Keratinocyte (primary cell): ENCODE data around the gene SLC6A19.

Experiments used
- EZH2 ChIP-seq: IDR thresholded peaks from one replicate; pipeline ENCODE4 v1.6.1; 2012; ENCODE audit warnings: inconsistent platforms, mild to moderate bottlenecking, low read length, moderate library complexity
- TF ChIP-seq, protein P1 (sequence below), 3 experiments: IDR thresholded peaks in 1 of 3; conservative IDR thresholded peaks in 1 of 3; optimal IDR thresholded peaks in 1 of 3; 2 replicates in 2 of 3; 3 replicates in 1 of 3; pipeline versions ENCODE3 to v1.5.1; 2011; ENCODE audit warnings: low read length in 3 of 3, mild to moderate bottlenecking in 3 of 3, moderate library complexity in 2 of 3, control low read depth in 1 of 3, inconsistent platforms in 1 of 3; ENCODE audit not compliant: insufficient read depth in 2 of 3; ENCODE audit errors: extremely low read depth in 1 of 3

DNA sequence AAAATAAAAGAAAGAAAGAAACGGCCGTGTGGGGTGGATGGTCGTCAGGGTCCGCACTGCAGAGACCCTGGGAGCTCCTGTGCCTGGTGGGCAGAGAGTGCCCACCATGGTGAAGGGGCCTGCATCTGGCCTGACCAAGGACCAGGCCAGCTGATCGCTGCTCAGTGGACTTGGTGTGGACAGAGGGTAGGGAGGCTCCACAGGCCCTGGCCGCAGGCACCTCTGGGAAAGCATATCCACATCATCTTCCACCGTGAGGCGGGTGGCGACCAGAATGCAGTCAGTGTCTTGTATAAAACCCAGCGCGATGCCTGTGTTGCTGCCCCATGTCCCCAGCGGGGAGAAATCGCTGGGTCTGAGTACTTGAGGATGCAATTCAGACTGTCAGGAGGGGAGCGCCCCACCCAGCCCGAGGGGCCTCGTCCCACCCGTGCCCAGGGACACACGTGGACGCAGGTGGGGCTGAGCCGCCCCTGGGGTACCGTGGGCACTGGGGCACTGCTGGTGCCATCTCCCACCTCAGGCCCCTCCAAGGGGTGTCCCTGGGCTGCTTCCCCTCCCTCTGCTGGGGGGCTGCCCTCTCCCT, 27.8 kb upstream of the SLC6A19 start:
- TF ChIP-seq, protein P1, sequence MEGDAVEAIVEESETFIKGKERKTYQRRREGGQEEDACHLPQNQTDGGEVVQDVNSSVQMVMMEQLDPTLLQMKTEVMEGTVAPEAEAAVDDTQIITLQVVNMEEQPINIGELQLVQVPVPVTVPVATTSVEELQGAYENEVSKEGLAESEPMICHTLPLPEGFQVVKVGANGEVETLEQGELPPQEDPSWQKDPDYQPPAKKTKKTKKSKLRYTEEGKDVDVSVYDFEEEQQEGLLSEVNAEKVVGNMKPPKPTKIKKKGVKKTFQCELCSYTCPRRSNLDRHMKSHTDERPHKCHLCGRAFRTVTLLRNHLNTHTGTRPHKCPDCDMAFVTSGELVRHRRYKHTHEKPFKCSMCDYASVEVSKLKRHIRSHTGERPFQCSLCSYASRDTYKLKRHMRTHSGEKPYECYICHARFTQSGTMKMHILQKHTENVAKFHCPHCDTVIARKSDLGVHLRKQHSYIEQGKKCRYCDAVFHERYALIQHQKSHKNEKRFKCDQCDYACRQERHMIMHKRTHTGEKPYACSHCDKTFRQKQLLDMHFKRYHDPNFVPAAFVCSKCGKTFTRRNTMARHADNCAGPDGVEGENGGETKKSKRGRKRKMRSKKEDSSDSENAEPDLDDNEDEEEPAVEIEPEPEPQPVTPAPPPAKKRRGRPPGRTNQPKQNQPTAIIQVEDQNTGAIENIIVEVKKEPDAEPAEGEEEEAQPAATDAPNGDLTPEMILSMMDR (optimal IDR thresholded peaks at IDR 0.05 in 1 of 3, IDR thresholded peaks at IDR 0.05 in 1 of 3, conservative IDR thresholded peaks at IDR 0.05 in 1 of 3; ENCODE audit: extremely low read depth in 1 of 3, insufficient read depth in 2 of 3, low read length in 3 of 3), result no peak
- no peak for TF ChIP-seq EZH2
